ENCODE data around the gene PLXNA4. TPM values are rescaled to one million over a fixed set of nuclear protein-coding genes. Genes with fewer than 3 reads are reported as not detected.

PLXNA4 gene
- total RNA-seq, 1 experiment from 2014 or later: 0.81 TPM

GRCh38 chr7:132608523-132608922 lies 32.3 kb upstream of the PLXNA4 start (continued):
- TF ChIP-seq, protein P1, sequence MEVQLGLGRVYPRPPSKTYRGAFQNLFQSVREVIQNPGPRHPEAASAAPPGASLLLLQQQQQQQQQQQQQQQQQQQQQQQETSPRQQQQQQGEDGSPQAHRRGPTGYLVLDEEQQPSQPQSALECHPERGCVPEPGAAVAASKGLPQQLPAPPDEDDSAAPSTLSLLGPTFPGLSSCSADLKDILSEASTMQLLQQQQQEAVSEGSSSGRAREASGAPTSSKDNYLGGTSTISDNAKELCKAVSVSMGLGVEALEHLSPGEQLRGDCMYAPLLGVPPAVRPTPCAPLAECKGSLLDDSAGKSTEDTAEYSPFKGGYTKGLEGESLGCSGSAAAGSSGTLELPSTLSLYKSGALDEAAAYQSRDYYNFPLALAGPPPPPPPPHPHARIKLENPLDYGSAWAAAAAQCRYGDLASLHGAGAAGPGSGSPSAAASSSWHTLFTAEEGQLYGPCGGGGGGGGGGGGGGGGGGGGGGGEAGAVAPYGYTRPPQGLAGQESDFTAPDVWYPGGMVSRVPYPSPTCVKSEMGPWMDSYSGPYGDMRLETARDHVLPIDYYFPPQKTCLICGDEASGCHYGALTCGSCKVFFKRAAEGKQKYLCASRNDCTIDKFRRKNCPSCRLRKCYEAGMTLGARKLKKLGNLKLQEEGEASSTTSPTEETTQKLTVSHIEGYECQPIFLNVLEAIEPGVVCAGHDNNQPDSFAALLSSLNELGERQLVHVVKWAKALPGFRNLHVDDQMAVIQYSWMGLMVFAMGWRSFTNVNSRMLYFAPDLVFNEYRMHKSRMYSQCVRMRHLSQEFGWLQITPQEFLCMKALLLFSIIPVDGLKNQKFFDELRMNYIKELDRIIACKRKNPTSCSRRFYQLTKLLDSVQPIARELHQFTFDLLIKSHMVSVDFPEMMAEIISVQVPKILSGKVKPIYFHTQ (CRISPR knock-in tag; IDR thresholded peaks at IDR 0.05): no peak
- TF ChIP-seq, protein P2, sequence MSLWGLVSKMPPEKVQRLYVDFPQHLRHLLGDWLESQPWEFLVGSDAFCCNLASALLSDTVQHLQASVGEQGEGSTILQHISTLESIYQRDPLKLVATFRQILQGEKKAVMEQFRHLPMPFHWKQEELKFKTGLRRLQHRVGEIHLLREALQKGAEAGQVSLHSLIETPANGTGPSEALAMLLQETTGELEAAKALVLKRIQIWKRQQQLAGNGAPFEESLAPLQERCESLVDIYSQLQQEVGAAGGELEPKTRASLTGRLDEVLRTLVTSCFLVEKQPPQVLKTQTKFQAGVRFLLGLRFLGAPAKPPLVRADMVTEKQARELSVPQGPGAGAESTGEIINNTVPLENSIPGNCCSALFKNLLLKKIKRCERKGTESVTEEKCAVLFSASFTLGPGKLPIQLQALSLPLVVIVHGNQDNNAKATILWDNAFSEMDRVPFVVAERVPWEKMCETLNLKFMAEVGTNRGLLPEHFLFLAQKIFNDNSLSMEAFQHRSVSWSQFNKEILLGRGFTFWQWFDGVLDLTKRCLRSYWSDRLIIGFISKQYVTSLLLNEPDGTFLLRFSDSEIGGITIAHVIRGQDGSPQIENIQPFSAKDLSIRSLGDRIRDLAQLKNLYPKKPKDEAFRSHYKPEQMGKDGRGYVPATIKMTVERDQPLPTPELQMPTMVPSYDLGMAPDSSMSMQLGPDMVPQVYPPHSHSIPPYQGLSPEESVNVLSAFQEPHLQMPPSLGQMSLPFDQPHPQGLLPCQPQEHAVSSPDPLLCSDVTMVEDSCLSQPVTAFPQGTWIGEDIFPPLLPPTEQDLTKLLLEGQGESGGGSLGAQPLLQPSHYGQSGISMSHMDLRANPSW (CRISPR knock-in tag; conservative IDR thresholded peaks at IDR 0.05; ENCODE audit: low read depth): no peak
- TF ChIP-seq PRRX2 (CRISPR knock-in tag; IDR thresholded peaks at IDR 0.05) (no peak), HMGA2 (CRISPR knock-in tag; IDR thresholded peaks at IDR 0.05) (no peak), OVOL2 (CRISPR knock-in tag; IDR thresholded peaks at IDR 0.05; ENCODE audit: borderline replicate concordance) (no peak), JUN (CRISPR knock-in tag; IDR thresholded peaks at IDR 0.05) (no peak), PRDM15 (CRISPR knock-in tag; IDR thresholded peaks at IDR 0.05) (no peak)

- no peak for DNase-seq (ENCODE audit: low spot score)
- no peak overlapping the region for H3K4me3 Mint-ChIP-seq
- H3K36me3 Mint-ChIP-seq: no peaks in the 10 kb centered on the region
- no peaks in the 10 kb centered on the region for H3K9me3 Mint-ChIP-seq
- ChIA-PET POLR2A (no interaction called here), CTCF (no interaction called here)
- ATAC-seq: no peak
- H3K4me1 Mint-ChIP-seq: peaks cover 8% of the 10 kb centered on the region
- H3K27me3 Mint-ChIP-seq (ENCODE audit: low read depth): no peaks in the 10 kb centered on the region
- TF ChIP-seq CREB1 (CRISPR knock-in tag; IDR thresholded peaks at IDR 0.05) (no peak), ZNF281 (CRISPR knock-in tag; IDR thresholded peaks at IDR 0.05) (no peak), SP1 (CRISPR knock-in tag; conservative IDR thresholded peaks at IDR 0.05) (no peak), FOXP1 (CRISPR knock-in tag; IDR thresholded peaks at IDR 0.05; ENCODE audit: borderline replicate concordance) (no peak), NFATC4 (CRISPR knock-in tag; IDR thresholded peaks at IDR 0.05) (no peak), ZNF317 (CRISPR knock-in tag; IDR thresholded peaks at IDR 0.05; ENCODE audit: borderline replicate concordance, low read depth) (no peak), USF1 (CRISPR knock-in tag; IDR thresholded peaks at IDR 0.05) (no peak), ELF4 (CRISPR knock-in tag; IDR thresholded peaks at IDR 0.05; ENCODE audit: low read depth) (no peak), ZNF512 (CRISPR knock-in tag; IDR thresholded peaks at IDR 0.05; ENCODE audit: borderline replicate concordance) (no peak)
- TF ChIP-seq, protein P3, sequence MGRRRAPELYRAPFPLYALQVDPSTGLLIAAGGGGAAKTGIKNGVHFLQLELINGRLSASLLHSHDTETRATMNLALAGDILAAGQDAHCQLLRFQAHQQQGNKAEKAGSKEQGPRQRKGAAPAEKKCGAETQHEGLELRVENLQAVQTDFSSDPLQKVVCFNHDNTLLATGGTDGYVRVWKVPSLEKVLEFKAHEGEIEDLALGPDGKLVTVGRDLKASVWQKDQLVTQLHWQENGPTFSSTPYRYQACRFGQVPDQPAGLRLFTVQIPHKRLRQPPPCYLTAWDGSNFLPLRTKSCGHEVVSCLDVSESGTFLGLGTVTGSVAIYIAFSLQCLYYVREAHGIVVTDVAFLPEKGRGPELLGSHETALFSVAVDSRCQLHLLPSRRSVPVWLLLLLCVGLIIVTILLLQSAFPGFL (CRISPR knock-in tag; IDR thresholded peaks at IDR 0.05; ENCODE audit: borderline replicate concordance): no peak
- TF ChIP-seq, protein P1 (CRISPR knock-in tag; IDR thresholded peaks at IDR 0.05): no peak
- no peak overlapping the region for H3K27ac Mint-ChIP-seq
These were observed 31.4 kb upstream of the PLXNA4 start for GRCh38 chr7:132607656-132608055.

Data from WTC11 (cell line).